ENCODE measurements around the gene SRXN1.

GRCh38 chr20:623021-623420, 30.0 kb downstream of the SRXN1 start:
- TF ChIP-seq CTCF (IDR thresholded peaks at IDR 0.05; ENCODE audit: insufficient read depth, low read depth, low read length), result no peak
- TF ChIP-seq EZH2 (IDR thresholded peaks at IDR 0.05; ENCODE audit: insufficient read depth, low read length), result no peak
